Progenitor cell of endocrine pancreas (in vitro differentiated cells): Measurements from ENCODE around the gene P2RX6. TPM values are rescaled to one million over a fixed set of nuclear protein-coding genes. Genes with fewer than 3 reads are reported as not detected.

ENCODE experiments used
- DNase-seq: peaks from one replicate; pipeline ENCODE4 v3.0.0; 2021; ENCODE audit warnings: low spot score; ENCODE audit not compliant: unreplicated experiment
- H3K27ac Mint-ChIP-seq: 2 replicates; pipeline ENCODE4 v1.8.0; 2021; ENCODE audit warnings: mild to moderate bottlenecking, moderate library complexity, mixed read lengths
- H3K27me3 Mint-ChIP-seq: 2 replicates; pipeline ENCODE4 v1.8.0; 2021; ENCODE audit warnings: mixed read lengths
- H3K36me3 Mint-ChIP-seq: 2 replicates; pipeline ENCODE4 v1.8.0; 2022; ENCODE audit warnings: mixed read lengths; ENCODE audit not compliant: insufficient read depth
- H3K4me1 Mint-ChIP-seq: 2 replicates; pipeline ENCODE4 v1.8.0; 2021; ENCODE audit warnings: low read depth, mixed read lengths
- H3K4me3 Mint-ChIP-seq: 2 replicates; pipeline ENCODE4 v1.8.0; 2021; ENCODE audit warnings: low read depth, mild to moderate bottlenecking, moderate library complexity, mixed read lengths
- H3K9me3 Mint-ChIP-seq: 2 replicates; pipeline ENCODE4 v1.8.0; 2021; ENCODE audit warnings: low read depth, mixed read lengths
- CTCF ChIP-seq: fragments of 200-600 bp; sonication (generic); IDR thresholded peaks from one replicate; pipeline ENCODE4 v1.5.0; 2021; ENCODE audit warnings: antibody characterized with exemption, mild to moderate bottlenecking; ENCODE audit not compliant: unreplicated experiment
- total RNA-seq: library from RNA; stranded (reverse); gene quantifications from 2 replicates; pipeline ENCODE4 v1.2.1, GENCODE V29; 2021

P2RX6 gene
- total RNA-seq, 1 donor from 2014 or later = 0.57 TPM

DNA sequence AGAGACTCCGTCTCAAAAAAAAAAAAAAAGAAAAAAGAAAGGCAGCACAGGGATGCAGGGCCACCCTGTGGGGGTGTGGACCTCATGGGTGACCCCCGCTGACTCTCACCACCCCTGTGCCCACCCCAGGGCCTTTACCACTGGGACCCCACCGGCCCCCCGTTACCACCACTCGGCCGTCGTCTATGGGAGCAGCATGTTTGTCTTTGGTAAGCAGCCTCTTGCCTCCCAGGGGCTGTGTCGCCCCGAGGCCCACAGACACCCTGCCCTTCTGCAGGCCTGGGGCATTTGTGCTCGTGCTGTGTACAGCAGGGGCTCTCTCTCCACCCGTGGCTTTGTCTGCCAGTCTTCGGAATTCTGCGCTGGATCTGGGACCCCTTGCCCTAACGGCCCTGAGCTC, 27.6 kb upstream of the P2RX6 start:
- DNase-seq = no peak
- Mint-ChIP-seq H3K4me1 (peaks cover 5% of the 10 kb centered on the region), H3K27me3 (no peaks in the 10 kb centered on the region), H3K36me3 (peaks cover 4% of the 10 kb centered on the region), H3K9me3 (no peaks in the 10 kb centered on the region), H3K27ac (no peak overlapping the region), H3K4me3 (no peak overlapping the region)
- TF ChIP-seq CTCF = no peak

- Mint-ChIP-seq H3K27ac (no peak overlapping the region), H3K4me3 (no peak overlapping the region), H3K9me3 (no peaks in the 10 kb centered on the region), H3K36me3 (peaks cover 4% of the 10 kb centered on the region), H3K27me3 (no peaks in the 10 kb centered on the region), H3K4me1 (no peaks in the 10 kb centered on the region)
- TF ChIP-seq CTCF = no peak
- DNase-seq = no peak
These were observed 26.2 kb upstream of the P2RX6 start for GRCh38 chr22:20988573-20989322.

DNA sequence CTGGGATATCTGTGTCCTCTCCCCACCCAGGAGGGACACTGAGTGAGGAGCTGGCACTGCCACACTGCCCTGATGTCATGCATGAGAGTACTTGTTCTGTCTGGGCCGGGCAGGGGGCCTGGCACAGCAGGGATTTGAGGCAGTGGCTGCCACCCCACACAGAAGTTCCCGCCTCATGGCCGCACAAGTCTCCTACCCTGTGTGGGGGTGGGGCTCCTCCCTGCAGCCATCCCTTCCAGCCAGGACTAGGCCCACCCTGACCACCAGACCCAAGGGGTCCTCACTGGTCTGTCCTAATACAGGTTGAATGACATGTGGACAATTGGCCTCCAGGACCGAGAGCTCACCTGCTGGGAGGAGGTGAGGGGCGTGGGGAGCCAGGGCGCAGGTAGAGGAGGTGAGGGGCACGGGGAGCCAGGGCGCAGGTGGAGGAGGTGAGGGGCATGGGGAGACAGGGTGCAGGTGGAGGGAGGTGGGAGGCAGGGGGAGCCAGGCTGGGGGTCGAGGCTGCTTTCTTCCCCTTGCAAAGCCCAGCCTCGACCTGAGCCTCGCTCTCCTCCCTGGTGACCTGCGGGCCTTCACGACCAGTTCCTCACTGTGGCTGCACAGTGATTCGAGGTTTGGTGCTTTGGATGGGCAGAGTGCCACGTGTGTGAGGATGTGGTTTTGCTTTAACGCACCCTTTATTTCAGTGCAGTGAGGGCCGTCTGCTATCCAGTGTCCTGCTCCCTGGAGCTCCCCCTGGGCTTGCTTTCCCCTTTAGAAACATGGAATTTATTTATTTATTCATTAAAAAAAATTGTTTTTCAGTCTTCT, 25.4 kb upstream of the P2RX6 start:
- Mint-ChIP-seq H3K27ac (no peak overlapping the region), H3K9me3 (no peaks in the 10 kb centered on the region), H3K27me3 (no peaks in the 10 kb centered on the region), H3K4me1 (no peaks in the 10 kb centered on the region), H3K36me3 (peaks cover 4% of the 10 kb centered on the region), H3K4me3 (no peak overlapping the region)
- no peak for DNase-seq
- TF ChIP-seq CTCF = no peak

GRCh38 chr22:20990184-20991180, 24.5 kb upstream of the P2RX6 start:
- H3K4me1 Mint-ChIP-seq = no peaks in the 10 kb centered on the region
- TF ChIP-seq CTCF = no peak
- no peaks in the 10 kb centered on the region for H3K9me3 Mint-ChIP-seq
- H3K27me3 Mint-ChIP-seq = no peaks in the 10 kb centered on the region
- no peak overlapping the region for H3K27ac Mint-ChIP-seq
- DNase-seq = no peak
- H3K36me3 Mint-ChIP-seq = peaks cover 4% of the 10 kb centered on the region
- H3K4me3 Mint-ChIP-seq = no peak overlapping the region
